Activated naive CD4-positive, alpha-beta T cell treated with anti-CD3 and anti-CD28 coated beads, Interleukin-2, amount 50 U/mL, for 72 hours (primary cell): ENCODE measurements around the gene SMIM1. TPM values are rescaled to one million over a fixed set of nuclear protein-coding genes. Genes with fewer than 3 reads are reported as not detected.
A peak's percentile ranks its signal among the peaks of the same experiment; 100 is the strongest.
"Not testable (repeated sequence)": the region's sequence is repeated elsewhere in the genome, so short reads cannot be mapped to it uniquely, and the experiment has no call there.

Experiments used
- ATAC-seq, 2 donors: fragments of 150-1000 bp; cut with Tn5 transposase; 2 replicates each; pipeline ENCODE4 v1.10.0; 2021; ENCODE audit warnings: mild to moderate bottlenecking in 2 of 2, moderate library complexity in 2 of 2
- DNase-seq, 2 donors: peaks; one replicate each; pipeline ENCODE4 v3.0.0; 2021 to 2022; ENCODE audit warnings: low spot score in 2 of 2
- H3K27ac Mint-ChIP-seq, 2 donors: one replicate each; pipeline ENCODE4 v1.8.0; 2022; ENCODE audit warnings: mild to moderate bottlenecking in 2 of 2, mixed read lengths in 2 of 2
- H3K36me3 Mint-ChIP-seq, 2 donors: one replicate each; pipeline ENCODE4 v1.8.0; 2022; ENCODE audit warnings: mixed read lengths in 2 of 2
- H3K9me3 Mint-ChIP-seq, 2 donors: one replicate each; pipeline ENCODE4 v1.8.0; 2022; ENCODE audit warnings: mixed read lengths in 2 of 2
- total RNA-seq, 2 donors: library from RNA; stranded (reverse); gene quantifications; one replicate each; pipeline ENCODE4 v1.2.3, GENCODE V29; 2022

SMIM1 gene
- total RNA-seq, 2 donors from 2014 or later = 1.0 to 2.7 TPM

DNA sequence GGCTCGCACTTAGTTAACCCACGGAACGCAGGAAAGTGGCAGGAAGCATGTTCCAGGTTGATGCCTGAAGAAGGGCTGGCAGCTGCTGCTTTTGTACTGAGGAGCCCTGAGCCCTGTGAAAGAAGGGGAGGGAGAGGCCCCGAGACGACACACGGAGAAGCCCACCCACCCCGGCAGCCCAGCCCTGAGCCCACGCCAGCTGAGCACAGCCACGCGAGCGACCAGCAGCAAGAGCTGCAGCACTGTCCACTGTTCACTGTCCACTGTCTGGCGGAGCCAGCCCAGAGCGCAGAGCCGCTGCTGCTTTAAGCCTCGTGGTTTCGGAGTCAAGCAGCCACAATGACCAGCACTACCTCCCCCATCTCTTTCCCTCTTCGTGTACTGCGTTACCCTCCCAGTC is 18.4 kb downstream of the SMIM1 start:
- ATAC-seq (no peak), DNase-seq (no peak)
- H3K36me3 Mint-ChIP-seq = peaks cover 10 to 11% of the 10 kb centered on the region in 2 donors

DNA sequence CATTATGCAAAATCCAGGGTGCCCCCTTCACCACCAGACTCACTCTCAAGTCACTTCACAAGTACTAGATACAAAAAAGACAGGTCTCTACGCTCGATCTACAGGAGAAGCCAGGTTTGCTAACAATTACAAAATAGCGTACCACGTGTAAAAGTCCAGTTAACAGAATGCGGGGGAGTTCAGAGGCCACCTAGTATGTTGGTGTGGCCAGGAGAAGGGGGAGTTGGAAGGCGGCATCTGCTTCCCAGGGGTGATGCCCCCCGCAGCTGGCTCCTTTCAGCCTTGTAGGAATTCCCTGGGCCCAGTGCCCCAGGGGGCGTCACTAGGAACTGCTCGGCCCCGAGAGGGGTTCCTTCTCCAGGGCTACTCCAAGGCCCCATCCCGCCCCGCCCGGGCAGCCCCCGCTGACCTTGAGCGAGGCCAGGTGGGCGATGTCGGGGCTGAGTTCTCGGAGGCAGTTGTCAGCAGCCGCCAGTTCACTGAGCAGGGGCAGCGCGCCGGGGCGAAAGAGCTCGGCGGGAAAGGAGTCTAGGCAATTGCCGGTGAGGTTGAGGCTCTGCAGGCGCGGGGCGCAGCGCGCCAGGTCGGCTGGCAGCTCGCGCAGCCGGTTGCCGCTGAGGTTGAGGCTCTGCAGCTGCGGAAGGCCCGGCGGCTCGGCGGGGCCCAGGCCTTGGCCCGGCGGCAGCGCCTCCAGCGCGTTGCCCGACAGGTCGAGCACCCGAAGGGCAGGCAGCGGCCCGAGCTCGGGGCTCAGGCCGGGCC is 23.1 kb downstream of the SMIM1 start:
- peaks cover 14 to 15% of the 10 kb centered on the region in 2 donors for H3K36me3 Mint-ChIP-seq
- no peaks in the 10 kb centered on the region for H3K9me3 Mint-ChIP-seq
- ATAC-seq = peak in 1 of 2 donors; percentile 17
- DNase-seq = no peak
- peak overlapping the region in 1 of 2 donors; percentile 92 for H3K27ac Mint-ChIP-seq

More for the DNA sequence above, 18.4 kb downstream of the SMIM1 start:
- H3K9me3 Mint-ChIP-seq = no peaks in the 10 kb centered on the region
- no peak overlapping the region for H3K27ac Mint-ChIP-seq

- no peaks in the 10 kb centered on the region for H3K9me3 Mint-ChIP-seq
- peaks cover 14 to 15% of the 10 kb centered on the region in 2 donors for H3K36me3 Mint-ChIP-seq
- peak within 1 kb of the TSS; percentile 92 to 97 for H3K27ac Mint-ChIP-seq
- ATAC-seq (peak; percentile 98 to 100), DNase-seq (peak; percentile 91 to 96)
Measured at GRCh38 chr1:3796215-3797061, 23.9 kb downstream of the SMIM1 start, which contains the start of gene LRRC47. LRRC47 (minus strand) TSS chr1:3796498; CDS start chr1:3796476, 22 bp downstream.

DNA sequence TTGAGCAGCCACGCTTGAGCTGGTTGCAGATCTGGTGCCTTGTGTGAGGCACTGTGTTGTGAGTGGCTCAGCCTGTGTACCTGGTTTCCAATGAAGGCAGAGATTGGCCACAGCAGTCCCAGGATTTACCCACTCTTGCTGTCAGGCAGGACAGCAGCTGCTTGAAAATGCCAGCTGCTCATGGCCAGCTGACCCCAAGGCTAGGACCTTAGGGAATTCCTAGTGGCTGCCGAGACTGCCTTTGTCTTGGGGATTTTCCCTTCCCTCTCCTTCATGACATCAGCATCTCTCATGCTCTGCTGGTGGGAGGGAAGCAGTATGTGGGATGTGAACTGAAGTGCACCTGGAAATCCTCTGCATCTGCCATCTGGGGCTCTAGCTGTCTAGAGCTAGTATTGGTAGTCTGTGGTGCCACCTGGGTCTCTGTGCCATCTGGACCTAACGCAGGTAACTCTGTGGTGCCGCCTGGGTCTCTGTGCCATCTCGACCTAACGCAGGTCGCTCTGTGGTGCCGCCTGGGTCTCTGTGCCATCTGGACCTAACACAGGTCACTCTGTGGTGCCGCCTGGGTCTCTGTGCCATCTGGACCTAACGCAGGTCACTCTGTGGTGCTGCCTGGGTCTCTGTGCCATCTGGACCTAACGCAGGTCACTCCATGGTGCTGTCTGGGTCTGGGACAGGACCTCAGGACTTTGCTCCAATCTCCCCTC is 27.6 kb downstream of the SMIM1 start:
- ATAC-seq (no peak), DNase-seq (no peak)
- peaks cover 14% of the 10 kb centered on the region in 2 donors for H3K36me3 Mint-ChIP-seq
- no peaks in the 10 kb centered on the region for H3K9me3 Mint-ChIP-seq
- H3K27ac Mint-ChIP-seq = peak overlapping the region in 1 of 2 donors; percentile 60

DNA sequence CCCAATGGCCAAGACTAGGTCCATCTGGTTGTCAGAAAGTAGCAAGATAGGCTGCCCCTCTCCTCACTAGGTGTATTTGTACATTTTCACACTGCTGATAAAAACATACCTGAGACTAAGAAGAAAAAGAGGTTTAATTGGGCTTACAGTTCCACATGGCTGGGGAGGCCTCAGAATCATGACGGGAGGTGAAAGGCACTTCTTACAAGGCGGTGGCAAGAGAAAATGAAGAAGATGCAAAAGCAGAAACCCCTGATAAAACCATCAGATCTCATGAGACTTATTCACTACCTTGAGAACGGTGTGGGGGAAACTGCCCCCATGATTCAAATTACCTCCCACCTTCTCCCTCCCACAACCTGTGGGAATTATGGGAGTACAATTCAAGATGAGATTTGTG is 28.2 kb downstream of the SMIM1 start:
- H3K27ac Mint-ChIP-seq = peak overlapping the region in 1 of 2 donors; percentile 60
- ATAC-seq, H3K9me3 Mint-ChIP-seq, DNase-seq, H3K36me3 Mint-ChIP-seq: not testable (repeated sequence)

- Mint-ChIP-seq H3K36me3 (no peaks in the 10 kb centered on the region), H3K27ac (no peak overlapping the region), H3K9me3 (peaks cover 0 to 4% of the 10 kb centered on the region in 2 donors)
- DNase-seq (no peak), ATAC-seq (no peak)
Measured at GRCh38 chr1:3803905-3804626, 31.5 kb downstream of the SMIM1 start.

DNA sequence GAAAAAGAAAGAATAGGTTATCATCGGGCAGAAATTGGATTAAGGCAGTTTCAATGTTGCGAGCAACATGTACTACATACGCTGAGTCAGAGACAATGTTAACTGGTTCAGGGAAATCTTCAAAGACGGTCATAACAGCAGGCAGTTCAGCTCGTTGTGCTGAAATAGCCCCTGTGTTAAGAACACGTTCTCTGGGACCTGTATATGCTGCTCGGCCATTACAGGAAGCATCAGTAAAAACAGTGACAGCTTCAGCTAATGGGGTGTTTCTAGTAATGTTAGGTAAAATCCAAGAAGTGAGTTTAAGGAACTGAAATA is 32.0 kb downstream of the SMIM1 start:
- not testable (repeated sequence) for H3K27ac Mint-ChIP-seq, H3K9me3 Mint-ChIP-seq, DNase-seq, ATAC-seq, H3K36me3 Mint-ChIP-seq

DNA sequence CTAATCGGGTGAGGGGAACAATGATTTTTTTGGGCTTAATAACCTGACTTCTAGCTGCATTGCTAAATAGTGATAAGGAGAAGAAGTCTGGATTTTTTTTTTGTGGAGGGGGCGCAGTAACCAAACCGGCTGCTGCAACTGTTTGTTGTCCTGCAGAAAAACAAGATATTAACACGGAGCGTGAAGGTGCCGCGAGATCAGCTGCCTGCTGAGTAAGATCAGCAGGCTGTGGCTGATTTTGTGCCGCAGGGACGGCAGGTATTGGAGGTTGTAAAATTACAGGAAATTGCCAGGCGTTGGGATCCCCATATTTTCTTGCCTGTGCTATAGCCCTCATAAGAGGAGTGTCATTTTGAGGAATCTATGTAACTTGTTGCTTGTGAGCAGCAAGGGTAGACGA is 32.5 kb downstream of the SMIM1 start:
- DNase-seq (no peak), ATAC-seq (no peak)
- no peaks in the 10 kb centered on the region for H3K36me3 Mint-ChIP-seq
- H3K27ac Mint-ChIP-seq = no peak overlapping the region
- peaks cover 0 to 4% of the 10 kb centered on the region in 2 donors for H3K9me3 Mint-ChIP-seq

DNA sequence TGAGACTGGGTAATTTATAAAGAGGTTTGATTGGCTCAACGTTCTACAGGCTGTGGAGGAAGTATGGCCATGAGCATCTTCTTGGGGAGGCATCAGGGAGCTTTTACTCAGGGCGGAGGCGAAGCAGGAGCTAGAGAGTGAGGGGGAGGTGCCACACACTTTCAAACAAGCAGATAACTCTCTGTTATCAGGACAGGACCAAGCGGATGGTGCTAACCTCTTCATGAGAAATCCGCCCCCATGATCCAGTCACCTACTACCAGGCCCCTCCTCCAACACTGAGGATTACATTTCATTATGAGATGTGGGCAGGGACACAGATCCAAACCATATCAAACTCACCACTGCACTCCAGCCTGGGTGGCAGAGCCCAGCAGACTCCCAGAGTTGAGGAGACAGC is 35.2 kb downstream of the SMIM1 start:
- H3K27ac Mint-ChIP-seq = no peak overlapping the region
- ATAC-seq (no peak), DNase-seq (no peak)
- peaks cover 0 to 4% of the 10 kb centered on the region in 2 donors for H3K9me3 Mint-ChIP-seq
- H3K36me3 Mint-ChIP-seq = no peaks in the 10 kb centered on the region

DNA sequence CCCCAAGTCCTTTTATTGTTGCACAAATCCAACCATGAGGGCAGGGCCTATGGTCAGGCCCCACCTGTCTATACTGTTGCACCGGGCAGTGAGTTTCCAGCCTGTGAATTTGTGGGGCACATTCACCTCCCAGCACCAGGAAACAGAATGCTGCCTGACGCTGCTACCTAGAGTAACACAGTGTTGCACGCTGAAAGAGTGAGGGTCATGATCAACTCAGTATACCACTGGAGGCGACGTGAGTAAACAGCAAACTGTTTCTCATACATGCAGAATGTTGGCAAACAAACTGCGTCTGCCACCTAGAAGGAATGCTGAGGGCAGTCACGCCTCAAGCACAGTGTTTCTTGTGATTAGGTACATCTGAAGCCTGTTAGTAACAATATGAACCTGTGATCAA is 37.1 kb downstream of the SMIM1 start:
- DNase-seq (no peak), ATAC-seq (no peak)
- no peaks in the 10 kb centered on the region for H3K36me3 Mint-ChIP-seq
- H3K27ac Mint-ChIP-seq = no peak overlapping the region
- H3K9me3 Mint-ChIP-seq = peaks cover 0 to 4% of the 10 kb centered on the region in 2 donors

DNA sequence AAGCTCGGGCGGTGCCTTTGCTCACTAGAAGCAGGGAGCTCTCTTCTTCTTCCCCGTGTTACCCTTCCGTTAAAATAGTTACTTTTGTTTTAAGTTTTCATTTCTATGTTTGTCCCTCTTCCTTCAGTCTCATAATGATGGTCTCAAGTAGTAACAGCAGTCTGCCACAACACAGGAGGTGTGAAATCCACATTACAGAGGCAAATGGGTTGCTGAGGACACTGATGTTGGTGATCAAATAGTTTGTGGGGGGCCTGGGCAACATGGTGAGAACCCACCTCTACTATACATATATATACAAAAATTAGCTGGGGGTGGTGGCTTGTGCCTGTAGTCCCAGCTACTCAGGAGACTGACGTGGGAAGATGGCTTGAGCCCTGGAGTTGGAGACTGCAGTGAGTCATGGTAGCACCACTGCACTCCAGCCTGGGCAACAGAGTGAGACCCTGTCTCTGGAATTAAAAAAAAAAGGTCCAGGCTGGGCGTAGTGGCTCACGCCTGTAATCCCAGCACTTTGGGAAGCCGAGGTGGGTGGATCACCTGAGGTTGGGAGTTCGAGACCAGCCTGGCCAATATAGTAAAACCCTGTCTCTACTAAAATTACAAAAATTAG is 37.7 kb downstream of the SMIM1 start:
- DNase-seq, ATAC-seq: not testable (repeated sequence)

DNA sequence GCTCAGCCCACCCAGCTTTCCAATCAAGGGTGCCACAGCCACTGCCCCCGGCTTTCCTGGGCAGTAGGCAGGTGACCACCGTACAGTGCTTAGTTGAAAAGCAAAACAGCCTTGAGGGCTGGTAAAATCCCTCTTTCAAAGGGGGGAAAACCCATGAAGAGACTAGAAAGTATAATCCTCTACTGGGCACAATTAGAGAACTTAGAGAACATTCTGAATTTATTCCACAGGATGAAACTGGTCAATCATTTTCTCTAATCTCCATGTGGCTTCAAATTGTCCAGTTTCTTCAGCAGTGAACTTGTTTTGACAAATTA is 39.0 kb downstream of the SMIM1 start:
- Mint-ChIP-seq H3K36me3 (no peaks in the 10 kb centered on the region), H3K9me3 (peaks cover 0 to 4% of the 10 kb centered on the region in 2 donors), H3K27ac (no peak overlapping the region)
- ATAC-seq = no peak
- no peak for DNase-seq

More for the DNA sequence above, 37.7 kb downstream of the SMIM1 start:
- H3K9me3 Mint-ChIP-seq, H3K36me3 Mint-ChIP-seq, H3K27ac Mint-ChIP-seq: not testable (repeated sequence)

DNA sequence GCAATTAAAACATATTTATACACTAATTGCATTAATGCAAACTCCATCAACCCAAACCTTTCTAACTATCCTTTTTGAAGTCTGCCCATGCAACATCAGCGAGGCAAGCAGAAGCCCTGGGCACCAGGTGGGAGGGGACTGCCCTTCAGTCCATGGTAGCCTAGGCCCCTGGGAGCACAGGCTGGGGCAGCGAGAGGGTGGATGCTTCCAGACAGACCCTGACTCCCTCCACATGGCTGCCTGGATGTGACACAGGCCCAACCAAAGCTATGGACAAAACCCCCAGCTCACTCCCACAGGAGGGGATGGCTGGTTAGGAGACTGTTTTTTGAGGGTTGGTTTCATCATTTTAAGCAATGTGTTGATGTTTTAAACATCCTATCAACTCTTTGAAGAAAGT is 41.5 kb downstream of the SMIM1 start:
- DNase-seq = no peak
- H3K36me3 Mint-ChIP-seq = no peaks in the 10 kb centered on the region
- H3K27ac Mint-ChIP-seq = peak overlapping the region in 1 of 2 donors; percentile 44
- H3K9me3 Mint-ChIP-seq = no peaks in the 10 kb centered on the region
- ATAC-seq = no peak

DNA sequence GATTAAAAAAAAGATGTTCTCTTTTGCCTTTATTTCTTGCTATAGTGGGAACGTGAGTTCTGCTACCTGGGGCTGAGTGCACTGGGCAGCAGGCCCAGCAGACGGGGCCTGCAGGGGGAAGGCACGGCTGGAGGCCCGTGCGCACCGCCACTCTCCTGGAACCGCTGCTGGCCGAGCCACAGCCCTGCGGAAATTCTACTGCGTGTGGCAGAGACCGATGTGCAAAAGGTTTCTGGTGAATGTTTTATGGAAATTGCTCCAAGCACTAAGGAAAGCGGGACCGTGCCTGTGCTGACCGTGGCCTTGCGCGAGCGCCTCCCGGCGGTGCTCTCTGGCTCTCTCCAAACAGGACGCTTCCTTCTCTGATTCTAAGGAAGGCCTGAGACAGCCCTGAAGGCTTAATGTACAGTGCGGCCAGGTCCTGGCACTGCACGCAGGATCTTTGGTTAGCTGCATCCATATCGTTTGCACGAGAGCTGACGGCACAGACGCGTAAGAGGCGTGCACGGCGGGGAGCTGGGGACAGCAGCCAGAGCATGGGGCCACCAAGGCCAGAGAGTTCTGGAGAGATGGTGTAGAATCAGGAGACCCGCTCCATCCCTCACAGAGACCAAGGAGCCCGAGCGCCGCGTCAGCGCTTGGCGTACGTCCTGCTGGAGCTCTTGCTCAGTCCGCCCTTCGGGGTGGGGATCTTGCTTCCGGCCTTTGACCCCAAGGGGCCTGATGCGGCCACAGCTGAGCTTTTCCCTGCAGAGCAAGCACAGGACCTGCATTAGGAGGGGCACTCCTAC is 42.4 kb downstream of the SMIM1 start:
- DNase-seq (no peak), ATAC-seq (no peak)
- no peaks in the 10 kb centered on the region for H3K9me3 Mint-ChIP-seq
- H3K27ac Mint-ChIP-seq = no peak overlapping the region
- no peaks in the 10 kb centered on the region for H3K36me3 Mint-ChIP-seq

GRCh38 chr1:3816331-3817137 is 44.0 kb downstream of the SMIM1 start:
- no peaks in the 10 kb centered on the region for H3K36me3 Mint-ChIP-seq
- ATAC-seq (no peak), DNase-seq (peak in 1 of 2 donors; percentile 55)
- no peak overlapping the region for H3K27ac Mint-ChIP-seq
- H3K9me3 Mint-ChIP-seq = no peaks in the 10 kb centered on the region
